GM12878 (cell line): Measurements from ENCODE around the gene WBP1L. TPM values are rescaled to one million over a fixed set of nuclear protein-coding genes. Genes with fewer than 3 reads are reported as not detected.

ENCODE experiments used
- ATAC-seq: fragments of 200-7000 bp; cut with Tn5 transposase; 3 replicates; pipeline ENCODE4 v1.9.1; 2020; ENCODE audit warnings: mild to moderate bottlenecking, moderate library complexity
- BruUV-seq: library from RNA; stranded (reverse); fragments of 400-500 nt; replicated peaks from 2 replicates; lab custom pipeline; 2021; lab: Mats Ljungman, UMichigan
- CTCF ChIA-PET: fragments of 300-600 bp; sonication (Branson Sonifier 250); formaldehyde crosslinking; extraction: SDS; loops from one replicate; lab custom pipeline; 2021; ENCODE audit warnings: inconsistent platforms; lab: Yijun Ruan, JAX
- POLR2A ChIA-PET: fragments of 350-600 bp; formaldehyde crosslinking; extraction: SDS; loops from one replicate; lab custom pipeline; 2021; ENCODE audit warnings: inconsistent platforms; lab: Charles Lee
- RAD21 ChIA-PET: fragments of 300-600 bp; sonication (Branson Sonifier 250); formaldehyde crosslinking; loops from one replicate; lab custom pipeline; 2023; ENCODE audit warnings: antibody characterized with exemption; ENCODE audit not compliant: unreplicated experiment; lab: Charles Lee
- SMC1A ChIA-PET: fragments of 300-600 bp; sonication (Branson Sonifier 250); formaldehyde crosslinking; loops from one replicate; lab custom pipeline; 2023; ENCODE audit not compliant: unreplicated experiment, uncharacterized antibody; lab: Charles Lee
- DNase-seq: peaks from one replicate; pipeline ENCODE4 v3.0.0-alpha.2; 2011; ENCODE audit warnings: low read depth, low spot score
- FAIRE-seq: peaks from 3 replicates; lab custom pipeline; 2011; peaks lifted over from hg19 to GRCh38; lab: Jason Lieb, UNC
- H2AFZ ChIP-seq: 2 replicates; pipeline ENCODE4 v1.6.0; 2011; ENCODE audit warnings: low read depth, low read length, control low read depth; ENCODE audit not compliant: control insufficient read depth
- H3K27ac ChIP-seq: 2 replicates; pipeline ENCODE4 v1.5.1; 2011; ENCODE audit warnings: control low read depth; ENCODE audit not compliant: control insufficient read depth, insufficient read depth
- H3K27me3 ChIP-seq, 2 experiments: replicated peaks in 1 of 2; 2 replicates each; pipeline versions ENCODE4 v1.6.0 to v1.6.1; 2011; ENCODE audit warnings: low read length in 1 of 2; ENCODE audit not compliant: control insufficient read depth in 2 of 2, insufficient read depth in 2 of 2
- H3K36me3 ChIP-seq, 2 experiments: 2 replicates each; pipeline ENCODE4 v1.5.1; 2011; ENCODE audit warnings: low read length in 1 of 2; ENCODE audit not compliant: control insufficient read depth in 2 of 2, insufficient read depth in 2 of 2
- H3K4me1 ChIP-seq: 2 replicates; pipeline ENCODE4 v1.6.1; 2011; ENCODE audit warnings: mild to moderate bottlenecking, low read length, moderate library complexity, mixed read lengths; ENCODE audit not compliant: control insufficient read depth, insufficient read depth
- H3K4me2 ChIP-seq: 2 replicates; pipeline ENCODE4 v1.6.0; 2011; ENCODE audit warnings: control low read depth; ENCODE audit not compliant: control insufficient read depth, insufficient read depth
- H3K4me3 ChIP-seq: fragments of 200-600 bp; sonication (generic); 2 replicates; pipeline ENCODE4 v1.5.1; 2016
- H3K79me2 ChIP-seq: 2 replicates; pipeline ENCODE4 v1.6.0; 2011; ENCODE audit warnings: low read length; ENCODE audit not compliant: control insufficient read depth, insufficient read depth
- H3K9ac ChIP-seq: 2 replicates; pipeline ENCODE4 v1.8.0; 2011; ENCODE audit warnings: low read length, control low read depth, mixed read lengths; ENCODE audit not compliant: control insufficient read depth, insufficient read depth
- H3K9me3 ChIP-seq: replicated peaks from 3 replicates; pipeline ENCODE4 v1.5.1; 2011; ENCODE audit warnings: mild to moderate bottlenecking, low read length; ENCODE audit not compliant: control insufficient read depth, insufficient read depth
- H4K20me1 ChIP-seq: 2 replicates; pipeline ENCODE4 v1.6.0; 2011; ENCODE audit not compliant: control insufficient read depth, insufficient read depth
- BMI1 ChIP-seq: fragments of 450-650 bp; IDR thresholded peaks from 2 replicates; pipeline ENCODE4 v1.6.1; 2016; ENCODE audit warnings: mild to moderate bottlenecking, moderate library complexity, borderline replicate concordance
- CREB1 ChIP-seq: IDR thresholded peaks from 2 replicates; pipeline ENCODE4 v1.6.1; 2012; ENCODE audit warnings: low read depth, mild to moderate bottlenecking, inconsistent platforms
- EZH2 ChIP-seq: IDR thresholded peaks from 2 replicates; pipeline ENCODE4 v1.6.1; 2012; ENCODE audit warnings: low read depth, mild to moderate bottlenecking, control low read depth, inconsistent platforms, low read length, borderline replicate concordance; ENCODE audit not compliant: control insufficient read depth
- GABPA ChIP-seq: IDR thresholded peaks from 2 replicates; pipeline ENCODE4 v1.6.1; 2014; ENCODE audit warnings: antibody characterized with exemption, low read depth, mild to moderate bottlenecking, inconsistent platforms
- JUND ChIP-seq: IDR thresholded peaks from 2 replicates; pipeline ENCODE4 v1.6.1; 2012; ENCODE audit warnings: low read depth, mild to moderate bottlenecking, low read length, improper control_type of control experiment, moderate library complexity
- NR2C1 ChIP-seq: fragments of 450-650 bp; IDR thresholded peaks from 2 replicates; pipeline ENCODE4 v1.6.1; 2017; ENCODE audit warnings: antibody characterized with exemption, mild to moderate bottlenecking, moderate library complexity
- SIX5 ChIP-seq: IDR thresholded peaks from 2 replicates; pipeline ENCODE4 v1.6.1; 2011; ENCODE audit warnings: mild to moderate bottlenecking, low read depth, low read length, moderate library complexity; ENCODE audit not compliant: severe bottlenecking
- SUZ12 ChIP-seq: fragments of 200-600 bp; sonication (generic); IDR thresholded peaks from one replicate; pipeline ENCODE4 v1.6.1; 2018; ENCODE audit warnings: antibody characterized with exemption, mild to moderate bottlenecking; ENCODE audit not compliant: unreplicated experiment
- WGBS: methylation state at CpG from one replicate; pipeline ENCODE4 v1.1.6; 2016; ENCODE audit warnings: low lambda C conversion rate; ENCODE audit not compliant: insufficient replicate concordance, insufficient coverage; ENCODE audit errors: missing lambda C conversion rate; 5-methylcytosine and 5-hydroxymethylcytosine counted together
- in situ Hi-C: fragments of 300-500 bp; cut with MboI; formaldehyde crosslinking; loops from 9 replicates; pipeline ENCODE4 v1.14.3; 2018; ENCODE audit warnings: mixed read lengths
- intact Hi-C: fragments of 100-400 bp; cut with micrococcal nuclease; formaldehyde crosslinking; loops from one replicate; pipeline ENCODE4 v1.14.2; 2022; ENCODE audit not compliant: unreplicated experiment
- polyA plus RNA-seq, 11 experiments: library from polyadenylated mRNA; depleted of rRNA in 4 of 11; unstranded in 6 of 11; stranded (reverse) in 5 of 11; fragments of >200 nt; fragmentation: Nextera tagmentation in 4 of 11; fragmentation: Illumina TruSeq in 1 of 11; extraction: Ambion mirVana in 4 of 11; extraction: Trizol in 1 of 11; gene quantifications; 1 replicate in 1 of 11; 2 replicates in 10 of 11; pipeline versions ENCODE4 v1.2.1 to v1.2.3, GENCODE V29; 2011 to 2016; ENCODE audit warnings: inconsistent platforms in 2 of 11, missing spikeins in 2 of 11, low read depth in 1 of 11
- total RNA-seq, 4 experiments: library from RNA; depleted of rRNA in 3 of 4; stranded (reverse); fragments of >200 nt in 3 of 4; fragmentation: Illumina TruSeq in 1 of 4; extraction: Trizol in 1 of 4; gene quantifications; 2 replicates each; pipeline versions ENCODE4 v1.2.1 to v1.2.3, GENCODE V29; 2013 to 2021
- TF ChIP-seq, protein P1 (sequence below): fragments of 450-650 bp; IDR thresholded peaks from 2 replicates; pipeline ENCODE4 v1.6.1; 2016; ENCODE audit warnings: mild to moderate bottlenecking

WBP1L gene
- total and polyA plus RNA-seq, 10 of the 15 experiments (the other 5 are each of a cell fraction or from before 2014, with no cell fraction given) = 3.7 to 18.8 (median 12.3) TPM

- Histone ChIP-seq H4K20me1 (no peaks in the 10 kb centered on the region), H3K9me3 (no peaks in the 10 kb centered on the region), H3K27me3 (no peaks in the 10 kb centered on the region), H2AFZ (no peak overlapping the region), H3K9ac (no peak overlapping the region), H3K4me1 (no peaks in the 10 kb centered on the region), H3K27ac (no peak overlapping the region), H3K4me2 (no peak overlapping the region), H3K4me3 (no peak overlapping the region), H3K79me2 (no peaks in the 10 kb centered on the region; the same call in none of the 2 replicates), H3K36me3 (peaks cover 0 to 4% of the 10 kb centered on the region in 2 experiments; a peak in 1 of 4 replicates)
- in situ Hi-C loops (no loop called here), intact Hi-C loops (no loop called here)
- CTCF ChIA-PET = no interaction called here
- RAD21 ChIA-PET = no interaction called here
- DNase-seq (no peak), ATAC-seq (no peak), FAIRE-seq (no peak)
- POLR2A ChIA-PET = interaction anchor here (0.6 kb wide), 1 partner anchor 707 kb away, joined by 3 read pairs; no protein-coding TSS in a partner anchor
- SMC1A ChIA-PET = interaction anchor here (0.7 to 1.1 kb wide), 2 partner anchors 31 to 285 kb away, joined by 3 read pairs; no protein-coding TSS in a partner anchor
- BruUV-seq = no TSS peak
- 94% methylated on average over 1 of the region's 1 CpG for WGBS
- no peak for TF ChIP-seq JUND
- TF ChIP-seq GABPA = no peak
- TF ChIP-seq NR2C1 = no peak
- TF ChIP-seq CREB1 = no peak
- no peak for TF ChIP-seq SIX5
- no peak for TF ChIP-seq SUZ12
- no peak for TF ChIP-seq EZH2
- TF ChIP-seq, protein P1, sequence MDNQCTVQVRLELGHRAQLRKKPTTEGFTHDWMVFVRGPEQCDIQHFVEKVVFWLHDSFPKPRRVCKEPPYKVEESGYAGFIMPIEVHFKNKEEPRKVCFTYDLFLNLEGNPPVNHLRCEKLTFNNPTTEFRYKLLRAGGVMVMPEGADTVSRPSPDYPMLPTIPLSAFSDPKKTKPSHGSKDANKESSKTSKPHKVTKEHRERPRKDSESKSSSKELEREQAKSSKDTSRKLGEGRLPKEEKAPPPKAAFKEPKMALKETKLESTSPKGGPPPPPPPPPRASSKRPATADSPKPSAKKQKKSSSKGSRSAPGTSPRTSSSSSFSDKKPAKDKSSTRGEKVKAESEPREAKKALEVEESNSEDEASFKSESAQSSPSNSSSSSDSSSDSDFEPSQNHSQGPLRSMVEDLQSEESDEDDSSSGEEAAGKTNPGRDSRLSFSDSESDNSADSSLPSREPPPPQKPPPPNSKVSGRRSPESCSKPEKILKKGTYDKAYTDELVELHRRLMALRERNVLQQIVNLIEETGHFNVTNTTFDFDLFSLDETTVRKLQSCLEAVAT = no peak
- TF ChIP-seq BMI1 = no peak
These were observed 39.8 kb downstream of the WBP1L start for GRCh38 chr10:102783568-102783967.
